22Rv1 (cell line): ENCODE results near the gene LTF.

ENCODE experiments used
- ZFX ChIP-seq: fragments of 450-650 bp; IDR thresholded peaks from 2 replicates; pipeline ENCODE4 v1.6.1; 2017; ENCODE audit warnings: antibody characterized with exemption, borderline replicate concordance
- TF ChIP-seq, protein P1 (sequence below): fragments of 450-650 bp; IDR thresholded peaks from 2 replicates; pipeline ENCODE4 v1.5.1; 2017; ENCODE audit warnings: mild to moderate bottlenecking

DNA sequence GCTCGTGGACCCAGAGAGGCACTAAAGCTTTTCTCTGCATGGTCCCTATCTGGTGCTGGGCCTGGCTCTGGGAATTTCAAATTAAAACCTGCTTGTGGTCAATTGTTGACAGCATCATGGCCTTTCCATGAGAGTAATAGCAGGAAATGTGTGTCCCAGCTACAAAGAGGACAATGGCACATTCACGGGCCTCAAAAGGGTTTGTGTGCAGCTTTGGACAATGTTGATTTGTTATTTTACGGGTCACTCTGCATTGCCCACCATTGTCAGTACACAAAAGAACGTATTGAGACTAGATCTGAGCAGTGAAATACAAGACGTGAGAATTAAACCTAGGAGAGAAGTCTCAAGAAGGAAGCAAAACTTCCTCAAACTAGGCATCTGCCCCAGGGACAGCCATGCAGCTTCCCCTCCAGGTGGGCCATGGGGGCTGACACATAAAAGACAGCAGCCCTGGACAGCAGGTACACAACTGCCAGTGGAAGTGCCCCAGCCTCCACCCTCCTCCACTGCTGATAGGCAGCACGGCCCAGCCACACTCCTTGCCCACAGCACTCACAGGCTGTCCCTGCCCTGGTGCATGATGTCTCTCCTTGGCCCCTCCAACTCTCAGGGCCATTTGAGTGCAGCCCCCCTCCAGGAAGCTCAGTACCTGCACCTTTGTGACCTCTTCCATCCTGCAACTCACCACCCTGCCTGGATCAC lies 15.9 kb upstream of the LTF start:
- TF ChIP-seq, protein P1, sequence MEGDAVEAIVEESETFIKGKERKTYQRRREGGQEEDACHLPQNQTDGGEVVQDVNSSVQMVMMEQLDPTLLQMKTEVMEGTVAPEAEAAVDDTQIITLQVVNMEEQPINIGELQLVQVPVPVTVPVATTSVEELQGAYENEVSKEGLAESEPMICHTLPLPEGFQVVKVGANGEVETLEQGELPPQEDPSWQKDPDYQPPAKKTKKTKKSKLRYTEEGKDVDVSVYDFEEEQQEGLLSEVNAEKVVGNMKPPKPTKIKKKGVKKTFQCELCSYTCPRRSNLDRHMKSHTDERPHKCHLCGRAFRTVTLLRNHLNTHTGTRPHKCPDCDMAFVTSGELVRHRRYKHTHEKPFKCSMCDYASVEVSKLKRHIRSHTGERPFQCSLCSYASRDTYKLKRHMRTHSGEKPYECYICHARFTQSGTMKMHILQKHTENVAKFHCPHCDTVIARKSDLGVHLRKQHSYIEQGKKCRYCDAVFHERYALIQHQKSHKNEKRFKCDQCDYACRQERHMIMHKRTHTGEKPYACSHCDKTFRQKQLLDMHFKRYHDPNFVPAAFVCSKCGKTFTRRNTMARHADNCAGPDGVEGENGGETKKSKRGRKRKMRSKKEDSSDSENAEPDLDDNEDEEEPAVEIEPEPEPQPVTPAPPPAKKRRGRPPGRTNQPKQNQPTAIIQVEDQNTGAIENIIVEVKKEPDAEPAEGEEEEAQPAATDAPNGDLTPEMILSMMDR, result no peak
- TF ChIP-seq ZFX, result no peak
